Thoracic aorta (tissue), 2 donors: Measurements from ENCODE around the gene MPPED1. TPM values are rescaled to one million over a fixed set of nuclear protein-coding genes. Genes with fewer than 3 reads are reported as not detected.
A peak's percentile ranks its signal among the peaks of the same experiment; 100 is the strongest.

Experiments
- ATAC-seq: fragments of 150-250 bp; one replicate; pipeline ENCODE4 v1.8.0; 2017; ENCODE audit warnings: low read depth; ENCODE audit not compliant: insufficient number of reproducible peaks, low FRiP score
- DNase-seq: peaks from one replicate; pipeline ENCODE4 v3.0.0-alpha.2; 2020; ENCODE audit warnings: low spot score
- H3K27ac ChIP-seq, 2 donors: fragments of 200-600 bp; sonication (generic); 1 replicate in 1 of 2; 2 replicates in 1 of 2; pipeline ENCODE4 v1.5.1; 2016; ENCODE audit warnings: mild to moderate bottlenecking in 2 of 2, moderate library complexity in 2 of 2
- H3K27me3 ChIP-seq: fragments of 200-600 bp; sonication (generic); replicated peaks from 2 replicates; pipeline ENCODE4 v1.6.0; 2016; ENCODE audit warnings: mild to moderate bottlenecking; ENCODE audit not compliant: insufficient read depth
- H3K36me3 ChIP-seq: fragments of 200-600 bp; sonication (generic); one replicate; pipeline ENCODE4 v1.5.1; 2016
- H3K4me1 ChIP-seq, 2 donors: fragments of 200-600 bp; sonication (generic); 1 replicate in 1 of 2; 2 replicates in 1 of 2; pipeline versions ENCODE4 v1.5.1 to v1.6.0; 2016; ENCODE audit warnings: low read depth in 2 of 2, mild to moderate bottlenecking in 1 of 2; ENCODE audit not compliant: control insufficient read depth in 1 of 2
- H3K4me3 ChIP-seq: fragments of 200-600 bp; sonication (generic); 2 replicates; pipeline ENCODE4 v1.5.1; 2016; ENCODE audit warnings: mild to moderate bottlenecking
- H3K9me3 ChIP-seq: fragments of 200-600 bp; sonication (generic); 2 replicates; pipeline ENCODE4 v1.5.1; 2016
- total RNA-seq, 2 donors: library from RNA; depleted of rRNA; stranded (reverse); fragments of >200 nt; gene quantifications; one replicate each; pipeline versions ENCODE4 v1.1.0 to v1.2.3, GENCODE V29; 2016
- TF ChIP-seq, protein P1 (sequence below): fragments of 200-600 bp; sonication (generic); IDR thresholded peaks from one replicate; pipeline ENCODE4 v1.5.1; 2019; ENCODE audit warnings: antibody characterized with exemption

MPPED1 gene
- total RNA-seq, 2 donors from 2014 or later: not detected

DNA sequence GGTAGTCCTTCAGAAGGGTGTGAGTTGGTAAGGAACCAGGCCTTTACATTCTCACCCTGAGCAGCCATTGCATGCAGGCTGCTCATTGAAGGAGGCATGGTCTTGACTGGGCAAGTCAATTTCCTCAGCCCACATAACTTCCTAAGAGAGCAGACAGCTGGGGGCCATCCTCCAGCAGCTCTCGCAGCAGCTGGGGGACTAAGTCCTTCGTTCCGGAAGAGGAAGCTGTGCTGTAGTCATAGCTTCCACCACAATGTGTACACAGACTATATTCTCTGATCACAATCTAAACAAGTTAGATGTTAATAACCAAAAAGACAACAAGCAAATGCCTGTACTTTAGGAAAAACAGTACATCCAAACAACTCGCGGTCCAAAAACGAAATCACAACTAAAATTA lies 30.1 kb upstream of the MPPED1 start:
- H3K4me3 ChIP-seq: no peak overlapping the region
- no peaks in the 10 kb centered on the region for H3K9me3 ChIP-seq
- H3K36me3 ChIP-seq: no peaks in the 10 kb centered on the region
- H3K27ac ChIP-seq: no peak overlapping the region
- TF ChIP-seq, protein P1, sequence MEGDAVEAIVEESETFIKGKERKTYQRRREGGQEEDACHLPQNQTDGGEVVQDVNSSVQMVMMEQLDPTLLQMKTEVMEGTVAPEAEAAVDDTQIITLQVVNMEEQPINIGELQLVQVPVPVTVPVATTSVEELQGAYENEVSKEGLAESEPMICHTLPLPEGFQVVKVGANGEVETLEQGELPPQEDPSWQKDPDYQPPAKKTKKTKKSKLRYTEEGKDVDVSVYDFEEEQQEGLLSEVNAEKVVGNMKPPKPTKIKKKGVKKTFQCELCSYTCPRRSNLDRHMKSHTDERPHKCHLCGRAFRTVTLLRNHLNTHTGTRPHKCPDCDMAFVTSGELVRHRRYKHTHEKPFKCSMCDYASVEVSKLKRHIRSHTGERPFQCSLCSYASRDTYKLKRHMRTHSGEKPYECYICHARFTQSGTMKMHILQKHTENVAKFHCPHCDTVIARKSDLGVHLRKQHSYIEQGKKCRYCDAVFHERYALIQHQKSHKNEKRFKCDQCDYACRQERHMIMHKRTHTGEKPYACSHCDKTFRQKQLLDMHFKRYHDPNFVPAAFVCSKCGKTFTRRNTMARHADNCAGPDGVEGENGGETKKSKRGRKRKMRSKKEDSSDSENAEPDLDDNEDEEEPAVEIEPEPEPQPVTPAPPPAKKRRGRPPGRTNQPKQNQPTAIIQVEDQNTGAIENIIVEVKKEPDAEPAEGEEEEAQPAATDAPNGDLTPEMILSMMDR: no peak
- no peaks in the 10 kb centered on the region for H3K27me3 ChIP-seq
- no peak for ATAC-seq
- no peak for DNase-seq
- H3K4me1 ChIP-seq: peaks cover 14 to 22% of the 10 kb centered on the region in 2 donors

DNA sequence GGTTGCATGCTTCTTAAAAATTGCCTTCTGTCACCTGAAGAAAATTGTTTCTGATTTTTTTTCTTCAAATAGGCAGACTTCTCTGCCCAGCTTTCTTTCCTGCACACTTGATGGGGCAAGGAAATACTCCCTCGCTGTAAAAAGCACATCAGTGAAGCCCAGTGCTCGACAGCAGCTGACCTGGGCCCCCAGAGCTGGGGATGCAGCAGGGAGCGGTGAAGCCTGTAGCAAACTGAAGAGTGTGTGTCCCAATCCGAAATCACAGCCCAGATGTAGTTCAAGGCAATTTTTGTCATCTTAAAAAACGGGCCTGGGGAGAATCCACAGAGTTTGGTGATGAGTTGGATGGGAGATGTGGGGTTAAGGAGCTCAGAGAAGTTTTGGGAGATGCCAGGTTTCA lies 27.0 kb upstream of the MPPED1 start:
- DNase-seq (no peak), ATAC-seq (no peak)
- no peaks in the 10 kb centered on the region for H3K9me3 ChIP-seq
- no peak overlapping the region for H3K27ac ChIP-seq
- no peaks in the 10 kb centered on the region for H3K36me3 ChIP-seq
- H3K27me3 ChIP-seq: no peaks in the 10 kb centered on the region
- H3K4me3 ChIP-seq: no peak overlapping the region
- TF ChIP-seq, protein P1: no peak
- H3K4me1 ChIP-seq: no peaks in the 10 kb centered on the region

DNA sequence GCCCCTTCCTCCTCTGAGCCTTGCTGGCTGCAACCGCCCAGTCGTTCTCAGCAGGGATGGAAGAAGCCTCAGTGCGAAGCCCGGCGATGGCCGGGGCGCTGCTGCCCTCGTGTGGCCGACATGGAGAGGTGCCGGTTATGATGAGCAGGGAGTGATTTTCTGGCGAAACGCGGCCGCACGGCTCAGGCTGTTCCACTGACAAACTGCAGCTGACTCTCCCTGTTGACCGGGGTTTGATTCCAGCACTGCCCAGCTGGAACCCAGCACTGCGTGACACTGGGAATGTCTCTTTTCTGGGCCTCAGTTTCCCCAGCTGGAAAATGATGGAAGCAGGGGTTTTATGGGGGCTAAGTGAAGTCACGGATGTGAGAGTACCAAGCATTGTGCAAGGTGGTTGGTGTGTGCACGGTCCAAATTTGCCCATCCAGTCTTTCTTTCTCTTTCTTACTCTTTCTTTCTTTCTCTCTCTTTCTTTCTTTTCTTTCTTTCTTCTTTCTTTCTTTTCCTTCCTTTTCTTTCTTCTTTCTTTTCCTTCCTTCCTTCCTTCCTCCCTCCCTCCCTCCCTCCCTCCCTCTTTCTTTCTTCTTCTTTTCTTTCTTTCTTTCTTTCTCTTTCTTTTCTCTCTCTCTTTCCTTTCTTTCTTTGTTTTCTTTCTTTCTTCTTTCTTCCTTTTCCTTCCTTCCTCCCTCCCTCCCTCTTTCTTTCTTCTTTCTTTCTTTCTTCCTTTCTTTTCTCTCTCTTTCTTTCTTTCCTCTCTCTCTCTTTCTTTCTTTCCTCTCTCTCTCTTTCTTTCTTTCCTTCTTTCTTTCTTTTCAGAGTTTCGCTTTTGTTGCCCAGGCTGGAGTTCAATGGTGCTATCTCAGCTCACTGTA lies 25.8 kb upstream of the MPPED1 start:
- Histone ChIP-seq H3K27ac (no peak overlapping the region), H3K4me3 (no peak overlapping the region), H3K36me3 (no peaks in the 10 kb centered on the region), H3K4me1 (no peaks in the 10 kb centered on the region), H3K9me3 (no peaks in the 10 kb centered on the region), H3K27me3 (no peaks in the 10 kb centered on the region)
- peak; percentile 84 for ATAC-seq
- DNase-seq: peak; percentile 11
- TF ChIP-seq, protein P1: peak; percentile 94

DNA sequence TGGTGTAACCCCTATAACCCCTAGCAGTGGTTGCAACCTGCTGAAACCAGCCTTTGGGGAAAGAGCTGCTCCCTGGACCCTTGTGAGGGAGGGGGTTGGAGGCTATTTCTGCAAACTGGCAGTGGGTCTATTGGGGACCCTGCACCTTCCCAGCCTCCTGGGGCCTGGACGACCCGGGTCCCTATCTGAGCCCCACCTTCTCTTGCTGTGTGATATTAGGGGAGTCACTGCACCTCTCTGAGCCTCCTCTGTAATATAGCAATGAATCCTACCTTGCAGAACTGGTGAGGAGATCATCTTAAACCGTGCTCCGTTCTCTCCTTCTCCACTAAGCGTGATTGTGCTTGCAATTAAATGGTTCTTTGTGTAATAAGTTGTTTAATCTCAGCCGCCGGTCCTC lies 24.0 kb upstream of the MPPED1 start:
- H3K4me1 ChIP-seq: no peaks in the 10 kb centered on the region
- TF ChIP-seq, protein P1: no peak
- no peaks in the 10 kb centered on the region for H3K36me3 ChIP-seq
- no peak for DNase-seq
- H3K9me3 ChIP-seq: no peaks in the 10 kb centered on the region
- H3K27me3 ChIP-seq: no peaks in the 10 kb centered on the region
- H3K4me3 ChIP-seq: no peak overlapping the region
- no peak overlapping the region for H3K27ac ChIP-seq
- ATAC-seq: no peak

DNA sequence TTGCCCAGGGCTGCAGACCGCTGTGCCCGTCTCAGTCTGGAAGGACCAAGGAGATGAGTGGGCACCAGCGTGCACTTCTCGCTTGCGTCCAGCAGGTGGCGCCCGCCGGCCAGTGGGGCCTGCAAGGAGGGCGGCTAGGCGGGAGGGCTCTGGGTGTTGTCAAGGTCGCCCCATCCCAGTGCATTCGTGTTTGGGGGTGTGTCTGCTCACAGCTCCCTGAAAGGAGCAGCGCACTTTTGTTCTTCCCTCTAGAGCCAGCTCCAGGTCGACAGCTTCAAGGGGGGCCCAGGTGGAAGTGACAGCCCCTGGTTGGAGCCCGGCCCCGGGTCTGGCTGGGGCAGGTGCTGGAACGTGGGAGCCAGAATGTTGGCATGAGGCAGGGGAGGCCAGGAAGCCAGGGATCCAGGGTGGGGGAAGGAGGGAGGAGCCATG lies 23.4 kb upstream of the MPPED1 start:
- ATAC-seq (no peak), DNase-seq (no peak)
- Histone ChIP-seq H3K9me3 (no peaks in the 10 kb centered on the region), H3K27me3 (no peaks in the 10 kb centered on the region), H3K4me3 (no peak overlapping the region), H3K27ac (no peak overlapping the region), H3K36me3 (no peaks in the 10 kb centered on the region), H3K4me1 (no peaks in the 10 kb centered on the region)
- TF ChIP-seq, protein P1: peak; percentile 96
